NOMO-1 treated with dmso at 0.1 percent for 144 hours (cell line): ENCODE measurements around the gene TUBGCP3.
"Not testable (repeated sequence)": the region's sequence is repeated elsewhere in the genome, so short reads cannot be mapped to it uniquely, and the experiment has no call there.

Source experiments
- DNase-seq: peaks from one replicate; lab custom pipeline; 2025; ENCODE audit not compliant: unreplicated experiment; lab: John Stamatoyannopoulos, UW

TUBGCP3 gene

DNA sequence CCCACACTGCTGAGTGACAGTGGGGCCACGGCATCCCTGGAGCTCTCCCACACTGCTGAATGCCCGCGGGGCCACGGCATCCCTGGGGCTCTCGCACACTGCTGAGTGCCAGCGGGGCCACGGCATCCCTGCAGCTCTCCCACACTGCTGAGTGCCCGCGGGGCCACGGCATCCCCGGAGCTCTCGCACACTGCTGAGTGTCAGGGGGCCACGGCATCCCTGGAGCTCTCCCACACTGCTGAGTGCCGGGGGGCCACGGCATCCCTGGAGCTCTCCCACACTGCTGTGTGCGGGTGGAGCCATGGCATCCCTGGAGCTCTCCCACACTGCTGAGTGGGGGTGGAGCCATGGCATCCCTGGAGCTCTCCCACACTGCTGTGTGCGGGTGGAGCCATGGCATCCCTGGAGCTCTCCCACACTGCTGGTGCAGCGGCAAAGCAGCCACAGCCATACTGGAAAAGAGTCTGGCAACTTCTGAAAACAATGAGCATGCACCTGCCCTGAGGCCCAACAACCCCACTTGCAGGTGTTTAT lies 8.6 kb downstream of the TUBGCP3 start:
- DNase-seq: no peak

DNA sequence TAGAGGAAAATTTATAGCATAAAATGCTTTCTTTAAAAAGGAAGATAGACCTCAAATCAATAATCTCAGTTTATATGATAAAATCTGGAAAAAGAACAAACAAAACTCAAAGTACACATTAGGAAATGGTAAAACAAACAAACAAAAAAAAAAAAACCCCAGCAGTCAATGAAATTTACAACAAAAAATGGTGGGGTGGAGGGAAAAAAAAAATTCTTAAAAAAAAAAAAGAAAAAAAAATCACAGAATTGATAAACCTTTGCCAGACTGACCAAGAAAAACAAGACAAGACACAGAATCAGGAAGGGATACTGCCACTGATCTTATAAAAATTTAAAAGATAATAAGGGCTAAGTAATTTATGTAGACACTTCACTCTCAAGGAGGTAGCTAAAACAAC lies 11.2 kb downstream of the TUBGCP3 start:
- DNase-seq: no peak

DNA sequence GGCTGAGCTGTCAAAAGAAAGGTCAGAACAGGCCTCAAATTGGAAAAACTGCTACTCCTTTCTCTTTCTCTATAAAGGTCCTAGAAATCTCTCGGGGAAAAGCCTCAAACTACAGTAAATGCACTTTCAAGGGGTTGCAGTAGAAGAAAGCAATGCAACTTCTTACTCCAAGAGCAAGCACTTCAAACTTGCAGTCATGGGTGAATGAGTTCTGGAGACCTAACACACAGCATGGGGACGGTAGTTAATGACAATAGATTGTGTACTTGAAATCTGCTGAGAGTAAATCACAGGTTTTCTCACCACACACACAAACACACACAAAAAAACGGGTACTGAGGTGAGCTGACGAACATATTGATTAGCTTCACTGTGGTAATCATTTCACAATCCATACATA lies 11.8 kb downstream of the TUBGCP3 start:
- no peak for DNase-seq

DNA sequence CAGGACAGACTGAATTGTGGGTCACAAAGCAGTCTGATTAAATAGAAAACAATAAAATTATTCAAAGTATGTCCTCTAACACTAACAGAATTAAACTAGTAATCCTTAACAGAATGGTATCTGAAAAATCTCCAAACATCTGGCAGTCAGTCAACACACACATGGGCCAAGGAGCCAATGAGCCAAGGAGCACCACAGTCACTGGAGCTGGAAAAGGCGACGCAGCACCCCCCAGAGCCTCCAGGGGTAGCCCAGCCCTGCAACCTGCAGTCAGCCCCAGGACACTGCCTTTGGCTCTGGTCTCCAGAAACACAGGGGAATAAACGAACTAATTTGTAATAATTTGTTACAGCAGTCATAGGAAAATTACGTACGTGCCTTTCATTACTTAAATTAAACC lies 12.3 kb downstream of the TUBGCP3 start:
- DNase-seq: no peak

DNA sequence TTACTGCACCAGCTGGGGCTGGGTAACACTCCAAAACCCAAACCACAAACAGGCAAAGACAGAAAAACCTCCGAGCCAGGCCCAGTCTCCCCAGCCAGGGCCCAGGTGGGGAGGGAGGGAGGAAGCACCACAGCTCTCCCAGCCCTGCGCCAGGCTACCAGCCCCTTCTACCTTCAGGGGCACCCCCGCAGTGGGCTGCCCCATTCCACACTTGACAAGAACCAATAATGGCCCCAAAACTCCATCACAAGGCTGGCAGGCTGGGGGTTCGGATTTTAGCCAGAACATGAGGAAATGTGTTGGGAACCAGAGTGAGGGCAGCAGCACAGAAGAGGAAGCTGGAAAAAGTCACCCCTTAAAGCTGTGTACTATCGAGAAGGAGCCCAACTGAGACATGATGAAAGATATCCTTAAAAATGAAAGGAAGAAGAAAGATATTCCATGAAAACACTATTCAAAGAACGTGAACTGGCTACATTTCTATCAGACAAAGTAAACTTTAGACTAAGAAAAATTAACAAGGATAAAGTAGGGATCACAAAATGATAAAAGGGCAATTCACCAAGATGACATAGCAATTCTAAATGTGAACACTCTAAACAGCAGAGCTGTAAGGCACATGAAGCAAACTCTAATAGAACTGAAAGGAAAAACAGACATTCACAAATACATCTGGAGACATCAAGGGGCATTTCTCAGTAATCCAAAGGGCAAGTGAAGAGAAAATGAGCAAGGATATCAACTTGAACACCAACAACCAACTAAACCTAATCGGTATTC lies 12.9 kb downstream of the TUBGCP3 start:
- DNase-seq: no peak

DNA sequence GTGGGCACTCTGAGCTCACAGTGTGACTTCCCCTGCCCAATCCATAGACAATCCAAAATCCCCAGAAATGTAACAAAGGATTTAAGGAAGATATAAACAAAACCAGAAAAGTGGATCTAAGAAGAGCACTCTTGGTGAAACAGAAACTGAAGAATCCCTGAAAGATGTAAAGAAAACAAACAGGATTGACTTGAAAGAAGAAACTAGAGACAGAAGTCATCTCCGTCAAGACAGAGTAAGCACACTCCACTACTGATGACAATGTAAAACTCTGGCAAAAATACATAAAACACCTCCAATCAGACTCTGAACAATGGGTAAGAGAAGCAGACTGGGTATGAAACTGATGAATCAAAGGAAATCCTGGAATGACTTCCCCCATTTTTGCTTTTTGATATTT lies 13.5 kb downstream of the TUBGCP3 start:
- no peak for DNase-seq

DNA sequence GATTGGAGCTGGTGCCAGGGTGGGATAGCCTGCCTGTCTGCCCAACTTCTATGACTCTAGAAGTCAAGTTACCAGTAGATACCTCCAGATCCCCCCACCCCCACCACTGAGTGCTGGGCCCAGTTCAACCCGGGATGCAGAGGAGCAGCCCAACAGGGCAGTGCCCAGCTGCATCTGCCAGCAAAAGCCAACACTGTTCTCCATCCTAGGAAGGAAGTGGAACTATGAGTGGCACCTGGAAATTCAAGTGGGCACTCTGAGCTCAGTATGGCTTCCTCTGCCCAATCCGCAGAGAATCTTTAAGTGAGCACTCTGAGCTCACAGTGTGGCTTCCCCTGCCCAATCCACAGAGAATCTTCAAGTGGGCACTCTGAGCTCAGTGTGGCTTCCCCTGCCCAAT lies 14.2 kb downstream of the TUBGCP3 start:
- DNase-seq: no peak

DNA sequence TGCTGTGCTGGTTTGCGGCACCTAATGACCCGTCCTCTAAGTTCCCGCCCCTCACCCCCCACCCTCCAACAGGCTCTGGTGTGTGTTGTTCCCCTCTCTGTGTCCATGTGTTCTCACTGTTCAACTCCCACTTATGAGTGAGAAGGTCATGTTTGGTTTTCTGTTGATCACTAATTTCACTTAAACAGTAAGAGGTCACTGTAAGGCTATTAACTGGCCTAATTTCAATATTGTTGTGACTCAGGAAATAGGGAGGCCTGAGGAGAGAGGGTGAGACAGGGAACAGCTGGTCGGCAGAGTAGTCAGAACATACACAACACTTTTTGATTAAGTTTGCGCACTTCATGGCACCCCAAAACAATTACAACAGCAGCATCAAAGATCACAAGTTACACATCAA lies 15.6 kb downstream of the TUBGCP3 start:
- DNase-seq: no peak

DNA sequence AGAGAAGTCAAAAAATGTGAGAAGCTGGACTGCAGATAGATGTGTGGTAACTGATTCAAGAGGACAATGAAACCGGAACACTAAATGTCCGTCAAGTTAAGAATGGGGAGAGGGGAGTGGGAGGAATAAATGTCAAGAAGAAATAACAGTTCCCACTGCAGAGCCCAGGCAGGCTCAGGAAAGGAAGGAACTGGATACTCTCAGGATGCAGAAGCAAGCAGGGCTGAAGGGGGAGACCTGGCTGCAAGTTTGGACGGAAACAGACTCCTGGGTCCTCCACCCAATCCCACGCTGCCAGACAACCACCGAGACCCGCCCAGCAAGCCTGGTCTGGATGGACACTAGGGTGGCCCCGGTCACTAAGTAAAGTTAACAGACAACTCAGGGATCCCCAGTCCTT lies 18.1 kb downstream of the TUBGCP3 start:
- DNase-seq: no peak

DNA sequence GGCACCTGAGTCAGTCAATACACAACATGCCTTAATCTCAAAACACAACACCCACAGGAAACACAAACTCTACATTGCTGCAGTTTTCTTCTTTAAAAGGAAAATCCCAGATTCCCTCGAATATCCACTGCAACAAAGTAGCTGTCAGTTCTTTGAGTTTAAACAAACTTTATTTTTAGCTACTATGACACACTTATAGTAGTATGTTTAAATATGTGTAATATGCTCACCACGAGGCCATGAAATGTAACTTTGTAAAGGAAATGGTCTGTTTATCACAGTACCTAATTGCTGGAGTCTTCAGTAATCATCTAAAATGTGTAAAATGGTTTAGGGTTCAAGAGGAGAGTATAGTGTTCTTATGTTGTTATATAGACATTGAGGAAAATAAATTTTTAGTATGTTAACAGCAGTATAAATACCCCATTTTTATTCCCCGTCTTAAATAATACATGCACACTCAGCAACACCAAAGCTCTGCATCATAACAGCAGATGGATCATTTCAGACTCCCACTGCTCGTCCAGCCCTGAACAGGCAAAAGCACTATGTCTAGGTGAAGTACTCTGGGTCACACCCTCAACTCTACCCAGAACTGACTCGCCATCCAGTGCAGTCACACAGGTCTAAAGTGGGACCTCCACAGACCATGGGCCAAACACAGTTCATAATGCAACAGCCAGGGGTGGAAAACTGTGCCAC lies 20.6 kb downstream of the TUBGCP3 start:
- no peak for DNase-seq

DNA sequence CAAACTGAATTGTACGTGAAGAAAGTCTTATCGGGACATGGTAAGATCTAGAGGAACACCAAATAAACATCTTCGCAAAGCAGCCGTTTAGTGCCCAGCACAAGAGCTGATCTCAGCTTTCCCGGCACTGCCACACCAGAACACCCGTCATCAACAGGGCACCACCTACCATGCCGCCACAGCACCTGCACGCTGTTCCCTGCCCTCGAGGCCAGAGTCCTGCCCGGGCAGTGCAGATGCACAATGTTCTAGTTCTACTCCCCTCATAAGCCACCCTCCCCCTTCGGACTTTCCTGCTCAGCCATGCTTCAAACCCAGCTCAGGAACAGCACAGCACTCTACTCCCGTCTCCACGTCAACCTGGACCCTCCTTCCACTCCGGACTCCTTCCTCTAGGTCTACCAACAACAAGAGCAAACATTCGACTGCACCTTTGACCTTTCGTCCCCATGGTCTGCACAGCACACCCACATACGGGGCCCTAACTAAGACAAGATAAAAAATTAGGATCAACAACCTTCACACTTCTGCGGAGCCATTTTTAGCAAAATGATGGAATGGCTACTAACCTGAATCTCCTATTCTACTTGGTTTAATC lies 25.1 kb downstream of the TUBGCP3 start:
- no peak for DNase-seq

DNA sequence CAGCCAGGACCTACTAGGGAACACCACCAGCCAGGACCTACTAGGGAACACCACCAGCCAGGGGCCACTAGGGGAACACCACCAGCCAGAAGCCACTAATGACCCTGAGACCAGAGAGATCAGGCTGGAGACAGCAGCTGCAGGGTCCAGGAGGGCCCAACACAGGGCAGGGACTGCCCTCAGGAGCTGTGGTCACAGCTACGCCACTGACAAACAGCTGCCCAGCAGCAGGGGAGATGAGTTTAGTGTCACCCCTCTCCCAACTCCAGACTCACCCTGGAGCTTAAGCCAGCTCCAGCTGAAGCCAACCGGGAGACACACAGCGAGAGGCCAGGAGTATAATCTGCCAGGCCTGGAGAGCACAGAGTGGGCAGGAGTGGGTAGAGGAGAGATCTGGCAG lies 25.7 kb downstream of the TUBGCP3 start:
- DNase-seq: no peak

DNA sequence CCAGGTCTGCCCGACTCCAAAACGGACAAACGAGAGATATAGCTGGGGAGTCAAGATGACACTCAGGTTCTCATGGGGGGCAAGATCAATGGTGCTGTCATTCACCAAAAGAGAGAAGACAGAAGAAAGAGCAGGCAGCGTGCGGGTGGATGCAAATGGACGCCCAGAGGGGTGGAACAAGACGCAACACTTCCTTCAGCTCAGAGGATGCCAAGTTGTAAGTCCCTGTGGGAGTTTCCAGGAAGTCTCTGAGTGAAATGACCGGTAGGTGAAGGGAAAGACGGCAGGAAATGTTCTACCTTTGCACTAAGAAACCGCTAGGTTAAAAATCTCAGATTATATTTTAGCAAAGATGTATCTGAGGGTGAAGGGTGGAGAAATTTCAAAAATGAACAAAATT lies 26.5 kb downstream of the TUBGCP3 start:
- no peak for DNase-seq

DNA sequence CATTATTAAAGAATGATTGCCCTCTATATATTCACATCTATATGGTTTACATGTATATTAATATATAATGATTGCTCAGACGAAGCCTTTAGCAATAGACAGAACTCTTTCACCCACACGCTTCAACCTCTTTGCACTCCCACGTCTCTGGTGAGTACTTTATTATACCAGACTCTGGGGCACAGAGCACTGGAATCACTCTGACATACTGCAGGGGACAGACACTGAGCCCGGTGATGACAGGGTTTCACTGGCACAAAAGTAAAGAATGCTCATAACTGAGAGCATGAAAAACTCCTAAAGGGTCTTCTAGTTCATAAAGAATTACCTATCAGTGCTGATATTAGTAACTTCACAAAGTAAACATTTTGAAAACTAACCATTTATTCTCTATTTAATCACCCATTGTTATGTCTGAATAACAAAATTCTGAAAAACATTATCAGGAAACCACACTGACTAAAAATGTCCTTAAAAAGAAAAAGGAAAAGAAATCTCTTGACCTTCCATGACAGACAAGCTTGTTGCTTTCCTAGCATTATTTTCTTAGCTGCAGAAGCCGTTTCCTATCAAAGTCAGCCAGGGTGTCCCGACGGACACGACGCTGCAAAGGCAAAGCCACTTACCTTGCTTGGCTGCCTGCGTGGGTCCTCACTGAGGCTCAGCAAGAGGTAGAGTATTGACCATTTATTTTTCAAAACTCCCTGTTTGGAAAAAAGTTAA lies 29.1 kb downstream of the TUBGCP3 start:
- DNase-seq: no peak

DNA sequence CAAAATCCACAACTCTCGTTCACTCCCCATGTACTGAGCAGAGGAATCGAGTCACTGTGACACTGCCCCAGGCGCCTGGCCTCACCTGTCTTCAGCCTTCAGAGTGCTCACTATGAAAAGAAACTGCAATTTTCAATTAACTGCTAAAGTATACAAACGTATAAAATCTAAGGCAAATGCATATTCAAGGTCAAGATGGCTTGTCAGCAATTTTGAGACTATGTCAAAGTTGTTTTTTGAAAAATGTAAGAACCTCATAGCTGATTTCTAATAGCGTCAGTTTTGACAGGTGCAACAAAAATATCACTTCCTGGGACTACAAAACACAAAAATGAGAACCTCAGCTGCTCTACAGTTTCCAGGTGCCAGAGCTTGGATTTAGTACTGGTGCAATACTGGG lies 31.4 kb downstream of the TUBGCP3 start:
- DNase-seq: no peak

DNA sequence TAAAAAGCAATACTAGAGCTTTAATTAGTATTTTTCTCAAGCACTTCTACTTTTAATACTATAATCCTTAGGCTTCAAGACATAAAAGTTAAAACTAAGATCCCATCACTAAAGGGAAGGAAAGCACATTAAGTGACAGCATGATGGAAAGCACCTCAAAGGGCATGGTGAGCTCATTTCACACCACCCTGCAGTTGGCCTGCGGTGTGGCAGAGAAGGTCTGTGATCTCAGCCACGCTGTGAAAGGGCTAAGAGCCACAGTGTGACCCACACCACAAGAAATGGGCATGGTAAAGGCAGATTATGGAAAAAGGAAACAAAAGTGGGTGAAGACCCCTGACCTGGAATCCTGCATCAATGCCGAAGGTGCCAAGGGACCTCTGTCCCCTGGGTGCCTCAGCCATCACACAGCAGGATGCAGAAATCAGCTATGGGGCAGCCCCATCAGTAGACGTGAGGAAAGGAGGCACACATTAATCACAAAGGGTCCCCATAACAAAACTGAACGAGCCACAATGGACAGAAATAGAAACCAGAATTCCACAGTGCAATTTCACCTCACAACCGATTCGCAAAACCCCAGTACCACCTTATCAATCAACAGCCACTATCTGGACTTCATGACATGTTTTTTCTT lies 33.6 kb downstream of the TUBGCP3 start:
- DNase-seq: no peak

DNA sequence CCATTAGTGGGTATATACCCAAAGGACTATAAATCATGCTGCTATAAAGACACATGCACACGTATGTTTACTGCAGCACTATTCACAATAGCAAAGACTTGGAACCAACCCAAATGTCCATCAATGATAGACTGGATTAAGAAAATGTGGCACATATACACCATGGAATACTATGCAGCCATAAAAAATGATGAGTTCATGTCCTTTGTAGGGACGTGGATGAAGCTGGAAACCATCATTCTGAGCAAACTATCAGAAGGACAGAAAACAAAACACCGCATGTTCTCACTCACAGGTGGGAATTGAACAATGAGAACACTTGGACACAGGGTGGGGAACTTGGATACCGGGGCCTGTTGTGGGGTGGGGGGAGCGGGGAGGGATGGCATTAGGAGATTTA lies 39.0 kb downstream of the TUBGCP3 start:
- not testable (repeated sequence) for DNase-seq

DNA sequence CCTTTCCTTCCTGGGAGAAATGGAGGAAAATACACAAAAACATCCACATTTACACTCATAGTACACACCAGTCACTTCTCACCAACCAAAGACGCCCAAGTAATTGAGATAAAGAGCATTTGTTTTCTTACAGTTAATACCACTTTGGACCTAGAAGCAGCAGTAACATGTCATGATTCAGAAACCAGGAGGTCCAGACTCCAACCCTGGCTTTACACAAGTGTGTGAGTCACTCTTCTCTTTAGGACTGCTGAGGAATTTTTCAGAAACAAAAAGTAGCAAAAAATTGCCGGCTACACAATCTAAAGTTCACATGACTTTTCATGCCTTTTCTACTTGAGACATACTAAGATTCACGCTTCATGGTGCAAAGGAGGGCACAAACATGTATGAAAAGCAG lies 42.1 kb downstream of the TUBGCP3 start:
- no peak for DNase-seq

DNA sequence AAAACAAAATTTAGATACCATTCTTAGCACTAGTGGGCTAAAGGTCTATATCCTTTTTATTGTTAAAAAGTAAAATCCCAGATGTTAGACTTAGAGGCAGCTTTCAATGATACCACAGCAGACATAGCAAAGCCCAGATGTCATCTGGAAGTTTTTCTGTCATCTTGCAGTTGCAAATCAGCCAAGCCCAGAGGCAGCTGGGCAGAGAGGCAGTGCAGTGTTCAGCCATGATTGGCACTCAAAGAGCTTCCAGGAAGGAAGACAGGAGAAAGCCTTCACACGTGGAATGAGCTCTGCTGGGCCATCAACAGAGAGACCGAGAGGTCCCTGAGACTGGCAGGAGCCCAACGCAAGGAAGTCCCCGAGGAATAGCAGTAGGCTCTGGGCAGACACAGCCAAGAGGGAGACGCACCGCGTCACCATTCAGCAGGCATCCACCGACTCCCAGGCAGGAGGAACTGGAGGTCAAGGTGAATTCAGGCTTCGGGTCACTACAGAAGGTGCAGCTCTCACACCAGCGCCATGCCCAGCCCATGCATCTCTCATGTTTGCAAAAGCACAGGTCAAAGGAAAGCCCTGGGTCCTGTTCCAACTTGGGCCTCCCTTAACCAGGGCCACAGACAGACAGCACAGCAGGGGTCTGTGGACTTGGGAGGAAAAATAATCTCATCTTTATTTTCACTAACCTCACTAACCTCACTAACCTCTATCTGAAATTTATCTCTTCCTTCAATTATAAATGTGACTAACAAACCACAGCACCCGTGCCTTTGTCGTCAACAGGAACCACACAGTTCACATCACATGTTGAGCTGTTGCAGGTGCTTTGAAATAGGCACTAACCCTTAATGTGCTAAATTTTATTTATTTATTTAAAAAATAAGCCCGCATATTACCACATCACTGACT lies 54.9 kb downstream of the TUBGCP3 start:
- no peak for DNase-seq

DNA sequence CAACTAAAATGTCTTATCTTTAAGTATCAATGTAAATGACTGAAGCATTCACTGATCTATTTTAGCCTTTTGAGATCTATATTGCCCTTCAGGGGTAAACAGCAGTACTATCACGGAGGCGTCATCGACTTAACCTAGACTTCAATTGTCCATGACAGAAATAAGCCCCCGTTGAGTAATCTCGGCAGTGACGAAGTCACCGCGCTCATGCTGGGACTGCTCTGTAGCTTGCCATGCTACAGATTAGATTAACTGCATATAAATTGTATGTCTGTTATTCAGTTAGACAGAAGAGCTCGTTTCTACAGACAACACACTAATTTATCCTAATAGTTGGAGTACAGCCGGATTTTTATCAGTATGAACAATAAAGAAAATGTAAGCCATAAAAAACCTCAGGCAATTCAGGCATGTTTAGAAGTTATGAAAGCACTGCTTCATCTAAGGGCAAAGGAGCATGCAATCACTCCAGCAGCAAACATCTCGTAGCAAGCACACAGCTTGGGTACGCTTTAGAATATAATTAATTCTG lies 56.6 kb downstream of the TUBGCP3 start:
- DNase-seq: no peak
